CD4-positive, alpha-beta T cell (primary cell): ENCODE data around the gene SH3RF3. TPM values are rescaled to one million over a fixed set of nuclear protein-coding genes. Genes with fewer than 3 reads are reported as not detected.

Source experiments
- ATAC-seq: fragments of 200-7000 bp; cut with Tn5 transposase; one replicate; pipeline ENCODE4 v1.10.0; 2022; ENCODE audit warnings: mild to moderate bottlenecking; ENCODE audit not compliant: poor library complexity
- CTCF ChIA-PET: fragments of 350-600 bp; sonication (Branson Sonifier 250); formaldehyde crosslinking; loops from one replicate; lab custom pipeline; 2021; ENCODE audit warnings: antibody characterized with exemption, inconsistent platforms; lab: Charles Lee
- POLR2A ChIA-PET: fragments of 350-600 bp; sonication (Branson Sonifier 250); formaldehyde crosslinking; loops from one replicate; lab custom pipeline; 2021; ENCODE audit warnings: antibody characterized with exemption, inconsistent platforms; lab: Charles Lee
- DNase-seq, 14 experiments: peaks; one replicate each; pipeline ENCODE4 v3.0.0-alpha.2; 2013 to 2020; ENCODE audit warnings: mixed read lengths in 2 of 14
- H3K27ac ChIP-seq, 2 donors: one replicate each; pipeline versions ENCODE4 v1.5.1 to v1.7.0; 2013; ENCODE audit warnings: low read length in 2 of 2, low read depth in 1 of 2, mild to moderate bottlenecking in 1 of 2
- H3K27me3 ChIP-seq, 2 experiments: 1 replicate in 1 of 2; 2 replicates in 1 of 2; pipeline versions ENCODE4 v1.6.1 to v1.7.0; 2013; ENCODE audit warnings: low read length in 2 of 2, control low read depth in 1 of 2, mild to moderate bottlenecking in 1 of 2, moderate library complexity in 1 of 2; ENCODE audit not compliant: insufficient read depth in 2 of 2, control insufficient read depth in 1 of 2
- H3K36me3 ChIP-seq: one replicate; pipeline ENCODE4 v1.6.1; 2013; ENCODE audit warnings: low read length, control low read depth; ENCODE audit not compliant: insufficient read depth
- H3K4me1 ChIP-seq: one replicate; pipeline ENCODE4 v1.6.1; 2013; ENCODE audit warnings: low read length, control low read depth; ENCODE audit not compliant: insufficient read depth
- H3K4me3 ChIP-seq: one replicate; pipeline ENCODE4 v1.5.1; 2013; ENCODE audit warnings: mild to moderate bottlenecking, low read length, moderate library complexity
- H3K9me3 ChIP-seq, 2 experiments: 1 replicate in 1 of 2; 2 replicates in 1 of 2; pipeline versions ENCODE4 v1.6.1 to v1.7.0; 2013; ENCODE audit warnings: low read length in 2 of 2, mild to moderate bottlenecking in 2 of 2, control low read depth in 1 of 2, moderate library complexity in 1 of 2; ENCODE audit not compliant: control insufficient read depth in 1 of 2, insufficient read depth in 1 of 2
- H3K27ac Mint-ChIP-seq: one replicate; pipeline ENCODE4 v1.8.0; 2020; ENCODE audit warnings: mixed read lengths
- H3K27me3 Mint-ChIP-seq: one replicate; pipeline ENCODE4 v1.8.0; 2021; ENCODE audit warnings: mixed read lengths
- H3K36me3 Mint-ChIP-seq: one replicate; pipeline ENCODE4 v1.8.0; 2021; ENCODE audit warnings: low read depth, mixed read lengths
- H3K4me1 Mint-ChIP-seq: one replicate; pipeline ENCODE4 v1.8.0; 2021; ENCODE audit warnings: low read depth, mixed read lengths
- H3K4me3 Mint-ChIP-seq: one replicate; pipeline ENCODE4 v1.8.0; 2020; ENCODE audit warnings: mild to moderate bottlenecking, mixed read lengths
- H3K9me3 Mint-ChIP-seq: one replicate; pipeline ENCODE4 v1.8.0; 2020; ENCODE audit warnings: mixed read lengths
- intact Hi-C, 2 experiments: fragments of 100-400 bp; cut with DNase I in 1 of 2; cut with micrococcal nuclease in 1 of 2; formaldehyde crosslinking; loops; one replicate each; pipeline versions ENCODE4 v1.15.1 to v1.9.0; 2023 to 2025; cut with DNase I, micrococcal nuclease
- total RNA-seq, 174 experiments: library from RNA in 2 of 174; stranded (reverse) in 2 of 174; gene quantifications; one replicate each; pipeline ENCODE4 v1.2.3 and lab custom pipeline; 2021 to 2026
- TF ChIP-seq, protein P1 (sequence below): fragments of 200-600 bp; IDR thresholded peaks from one replicate; pipeline ENCODE4 v1.8.0; 2022; ENCODE audit warnings: antibody characterized with exemption, mild to moderate bottlenecking

Gene SH3RF3
- total RNA-seq, 2 experiments from 2014 or later, result 5.2 to 5.9 TPM

DNA sequence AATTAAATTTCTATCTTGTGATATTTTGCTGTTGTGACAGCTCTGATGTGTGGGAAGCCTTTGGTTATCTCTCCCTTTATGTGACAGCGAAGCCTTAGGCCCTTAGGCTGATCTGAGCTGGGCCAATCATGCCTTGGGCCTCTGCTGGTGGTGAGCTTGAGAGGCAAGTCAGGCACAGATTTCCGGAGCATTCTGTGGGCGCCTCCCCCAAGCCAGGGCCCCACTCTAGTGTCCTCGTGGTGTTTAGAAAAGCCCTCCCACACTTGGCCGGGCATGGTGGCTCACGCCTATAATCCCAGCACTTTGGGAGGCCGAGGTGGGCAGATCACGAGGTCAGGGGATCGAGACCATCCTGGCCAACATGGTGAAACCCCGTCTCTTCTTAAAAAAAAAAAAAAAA, 239.8 kb downstream of the SH3RF3 start:
- Histone ChIP-seq H3K9me3 (no peaks in the 10 kb centered on the region), H3K27me3 (no peaks in the 10 kb centered on the region), H3K36me3 (no peaks in the 10 kb centered on the region), H3K4me3 (no peak overlapping the region), H3K27ac (no peak overlapping the region), H3K4me1 (no peaks in the 10 kb centered on the region)
- TF ChIP-seq, protein P1, sequence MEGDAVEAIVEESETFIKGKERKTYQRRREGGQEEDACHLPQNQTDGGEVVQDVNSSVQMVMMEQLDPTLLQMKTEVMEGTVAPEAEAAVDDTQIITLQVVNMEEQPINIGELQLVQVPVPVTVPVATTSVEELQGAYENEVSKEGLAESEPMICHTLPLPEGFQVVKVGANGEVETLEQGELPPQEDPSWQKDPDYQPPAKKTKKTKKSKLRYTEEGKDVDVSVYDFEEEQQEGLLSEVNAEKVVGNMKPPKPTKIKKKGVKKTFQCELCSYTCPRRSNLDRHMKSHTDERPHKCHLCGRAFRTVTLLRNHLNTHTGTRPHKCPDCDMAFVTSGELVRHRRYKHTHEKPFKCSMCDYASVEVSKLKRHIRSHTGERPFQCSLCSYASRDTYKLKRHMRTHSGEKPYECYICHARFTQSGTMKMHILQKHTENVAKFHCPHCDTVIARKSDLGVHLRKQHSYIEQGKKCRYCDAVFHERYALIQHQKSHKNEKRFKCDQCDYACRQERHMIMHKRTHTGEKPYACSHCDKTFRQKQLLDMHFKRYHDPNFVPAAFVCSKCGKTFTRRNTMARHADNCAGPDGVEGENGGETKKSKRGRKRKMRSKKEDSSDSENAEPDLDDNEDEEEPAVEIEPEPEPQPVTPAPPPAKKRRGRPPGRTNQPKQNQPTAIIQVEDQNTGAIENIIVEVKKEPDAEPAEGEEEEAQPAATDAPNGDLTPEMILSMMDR, result no peak
- POLR2A ChIA-PET, result no interaction called here
- intact Hi-C loops, result no loop called here
- DNase-seq (no peak), ATAC-seq (no peak)
- Mint-ChIP-seq H3K27me3 (no peaks in the 10 kb centered on the region), H3K36me3 (peaks cover 7% of the 10 kb centered on the region), H3K27ac (no peak overlapping the region), H3K9me3 (no peaks in the 10 kb centered on the region), H3K4me1 (no peaks in the 10 kb centered on the region), H3K4me3 (no peak overlapping the region)
- CTCF ChIA-PET, result no interaction called here

DNA sequence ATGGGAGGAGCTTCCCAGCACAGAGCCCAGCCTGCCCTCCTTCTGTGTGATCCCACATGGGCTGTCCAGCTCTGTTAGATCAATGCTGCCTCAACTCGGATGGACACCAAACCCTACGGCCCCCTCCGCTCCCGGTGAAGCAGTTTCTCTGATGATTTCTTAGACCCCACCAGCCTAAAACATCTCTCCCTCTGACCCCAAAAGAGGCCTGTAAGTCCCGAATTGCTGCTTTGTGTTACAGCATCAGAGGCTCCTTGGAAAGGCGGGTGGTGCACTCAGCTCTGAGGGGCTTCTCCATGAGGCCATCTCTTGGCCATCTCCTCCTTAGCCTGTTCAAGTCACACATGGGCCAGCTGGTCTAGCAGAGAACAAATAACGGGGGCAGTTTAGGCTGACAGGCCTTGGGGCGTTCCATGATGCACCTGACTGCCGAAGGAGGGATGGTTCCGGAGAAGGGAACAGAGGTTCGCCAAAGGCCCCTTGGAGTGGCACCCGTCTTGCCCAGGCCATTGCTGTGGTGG, 240.7 kb downstream of the SH3RF3 start:
- Mint-ChIP-seq H3K27ac (no peak overlapping the region), H3K9me3 (no peaks in the 10 kb centered on the region), H3K27me3 (no peaks in the 10 kb centered on the region), H3K4me1 (no peaks in the 10 kb centered on the region), H3K4me3 (no peak overlapping the region), H3K36me3 (peaks cover 7% of the 10 kb centered on the region)
- Histone ChIP-seq H3K4me1 (no peaks in the 10 kb centered on the region), H3K4me3 (no peak overlapping the region), H3K27ac (no peak overlapping the region), H3K9me3 (no peaks in the 10 kb centered on the region), H3K36me3 (no peaks in the 10 kb centered on the region), H3K27me3 (no peaks in the 10 kb centered on the region)
- TF ChIP-seq, protein P1, result no peak
- ChIA-PET CTCF (no interaction called here), POLR2A (no interaction called here)
- intact Hi-C loops, result no loop called here
- ATAC-seq (no peak), DNase-seq (peak in 1 of 14 experiments; percentile 17)

DNA sequence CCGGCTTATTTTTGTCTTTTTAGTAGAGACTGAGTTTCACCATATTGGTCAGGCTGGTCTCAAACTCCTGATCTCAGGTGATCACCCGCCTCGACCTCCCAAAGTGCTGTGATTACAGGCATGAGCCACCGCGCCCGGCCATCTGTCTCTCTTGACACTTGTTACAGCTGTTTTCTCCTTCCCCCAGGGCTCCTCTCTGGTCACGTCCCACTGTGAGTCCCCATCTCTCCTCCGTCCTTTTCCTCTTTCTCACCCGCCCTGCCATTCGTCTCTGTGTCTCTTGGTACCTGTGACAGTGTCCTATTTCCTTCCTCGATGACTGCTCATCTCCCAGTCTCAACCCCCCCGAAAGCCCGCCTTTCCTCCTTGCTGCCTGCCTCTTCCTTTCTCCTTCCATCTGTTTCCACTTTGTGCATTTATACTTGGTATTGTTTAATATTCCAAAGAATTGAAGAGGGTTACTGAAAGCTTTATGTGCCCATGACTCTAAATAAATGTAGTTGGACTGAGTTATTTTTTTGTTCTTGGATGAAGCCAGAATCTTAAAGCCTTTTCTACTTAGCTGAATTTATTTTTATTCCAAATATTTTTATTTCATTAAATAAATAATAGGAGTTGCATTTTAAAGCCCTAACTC, 241.5 kb downstream of the SH3RF3 start:
- no peaks in the 10 kb centered on the region for H3K27me3 Mint-ChIP-seq
- H3K36me3 Mint-ChIP-seq, result peaks cover 12% of the 10 kb centered on the region
- H3K27me3 ChIP-seq, result no peaks in the 10 kb centered on the region
- intact Hi-C loops, result no loop called here
- POLR2A ChIA-PET, result no interaction called here
- no peaks in the 10 kb centered on the region for H3K36me3 ChIP-seq
- H3K9me3 Mint-ChIP-seq, result no peaks in the 10 kb centered on the region
- no peak for DNase-seq
- H3K4me1 ChIP-seq, result no peaks in the 10 kb centered on the region
- H3K4me1 Mint-ChIP-seq, result no peaks in the 10 kb centered on the region
- H3K4me3 ChIP-seq, result no peak overlapping the region
- H3K9me3 ChIP-seq, result no peaks in the 10 kb centered on the region
- ATAC-seq, result no peak
- CTCF ChIA-PET, result no interaction called here
- H3K27ac Mint-ChIP-seq, result no peak overlapping the region
- H3K27ac ChIP-seq, result no peak overlapping the region
- H3K4me3 Mint-ChIP-seq, result no peak overlapping the region
- TF ChIP-seq, protein P1, result no peak
